ENCODE results near the gene ABCB9.

- TF ChIP-seq CTCF (IDR thresholded peaks at IDR 0.05): no peak
- TF ChIP-seq POLR2AphosphoS5 (IDR thresholded peaks at IDR 0.05): no peak
Measured at GRCh38 chr12:122982477-122982815, 16.2 kb upstream of the ABCB9 start.

Measured in gastroesophageal sphincter (tissue), 3 donors.